T-helper 22 cell (primary cell): Measurements from ENCODE around the gene PRPF19.

Experiments used
- DNase-seq: peaks from one replicate; pipeline ENCODE4 v3.0.0-alpha.2; 2020; ENCODE audit warnings: low read depth

The PRPF19 gene

GRCh38 chr11:60937811-60938210, 31.4 kb upstream of the PRPF19 start:
- DNase-seq, result no peak

GRCh38 chr11:60937144-60937527, 30.8 kb upstream of the PRPF19 start:
- no peak for DNase-seq

GRCh38 chr11:60936467-60937143, 30.2 kb upstream of the PRPF19 start:
- no peak for DNase-seq

- no peak for DNase-seq
Observed at GRCh38 chr11:60935676-60936442, 29.5 kb upstream of the PRPF19 start.

- DNase-seq, result no peak
Observed at GRCh38 chr11:60934790-60935605, 28.6 kb upstream of the PRPF19 start.

GRCh38 chr11:60934124-60934789, 27.9 kb upstream of the PRPF19 start:
- no peak for DNase-seq

- no peak for DNase-seq
Observed at GRCh38 chr11:60933416-60934123, 27.2 kb upstream of the PRPF19 start.

GRCh38 chr11:60932605-60933356, 26.4 kb upstream of the PRPF19 start:
- DNase-seq, result no peak

GRCh38 chr11:60931917-60932316, 25.5 kb upstream of the PRPF19 start:
- no peak for DNase-seq

GRCh38 chr11:60930394-60930793, 24.0 kb upstream of the PRPF19 start:
- DNase-seq, result no peak

- DNase-seq, result no peak
Observed at GRCh38 chr11:60929764-60930163, 23.4 kb upstream of the PRPF19 start.

- DNase-seq, result no peak
Observed at GRCh38 chr11:60928563-60929001, 22.2 kb upstream of the PRPF19 start.

- no peak for DNase-seq
Observed at GRCh38 chr11:60927600-60927999, 21.2 kb upstream of the PRPF19 start.

GRCh38 chr11:60927061-60927592, 20.7 kb upstream of the PRPF19 start:
- DNase-seq, result no peak

- no peak for DNase-seq
Observed at GRCh38 chr11:60926500-60926899, 20.1 kb upstream of the PRPF19 start.

GRCh38 chr11:60925868-60926267, 19.5 kb upstream of the PRPF19 start:
- DNase-seq, result no peak

GRCh38 chr11:60924906-60925853, 18.8 kb upstream of the PRPF19 start:
- no peak for DNase-seq

GRCh38 chr11:60924110-60924905, 17.9 kb upstream of the PRPF19 start, which contains the start of gene TMEM132A:
TSS of gene TMEM132A (plus strand) at chr11:60924460. CDS start at chr11:60924634, 174 bp downstream.
- no peak for DNase-seq

- no peak for DNase-seq
Observed at GRCh38 chr11:60923800-60924109, 17.4 kb upstream of the PRPF19 start.
